Hepatocyte (in vitro differentiated cells): ENCODE data around the gene PDIA2.

Experiments used
- CTCF ChIP-seq: fragments of 200-600 bp; sonication (generic); IDR thresholded peaks from 2 replicates; pipeline ENCODE4 v1.5.1; 2016; ENCODE audit warnings: antibody characterized with exemption, mild to moderate bottlenecking; ENCODE audit not compliant: poor library complexity
- EZH2 ChIP-seq: fragments of 200-600 bp; sonication (generic); IDR thresholded peaks from 2 replicates; pipeline ENCODE4 v1.6.1; 2016; ENCODE audit warnings: antibody characterized with exemption, mild to moderate bottlenecking, borderline replicate concordance
- EZH2phosphoT487 ChIP-seq: fragments of 200-600 bp; sonication (generic); IDR thresholded peaks from one replicate; pipeline ENCODE4 v1.6.1; 2018; ENCODE audit warnings: antibody characterized with exemption, mild to moderate bottlenecking, low read depth, moderate library complexity; ENCODE audit not compliant: unreplicated experiment, severe bottlenecking

- TF ChIP-seq CTCF (no peak), EZH2 (no peak), EZH2phosphoT487 (no peak)
These were observed 13.7 kb upstream of the PDIA2 start for GRCh38 chr16:269061-269796.
